NK-92 (cell line): ENCODE measurements around the gene DNAH17.

ENCODE experiments used
- DNase-seq: peaks from one replicate; lab custom pipeline; 2025; ENCODE audit not compliant: unreplicated experiment; lab: John Stamatoyannopoulos, UW

DNAH17 gene

GRCh38 chr17:78576389-78577112 is 645 bp downstream of the DNAH17 start:
- no peak for DNase-seq

GRCh38 chr17:78575899-78576298 is 1.3 kb downstream of the DNAH17 start:
- no peak for DNase-seq

- no peak for DNase-seq
Measured at GRCh38 chr17:78575340-78575739, 1.9 kb downstream of the DNAH17 start.

GRCh38 chr17:78573955-78574354 is 3.2 kb downstream of the DNAH17 start:
- DNase-seq = no peak

GRCh38 chr17:78572239-78573205 is 4.7 kb downstream of the DNAH17 start:
- no peak for DNase-seq

GRCh38 chr17:78571329-78571728 is 5.9 kb downstream of the DNAH17 start:
- DNase-seq = no peak

- DNase-seq = no peak
Measured at GRCh38 chr17:78568494-78569115, 8.6 kb downstream of the DNAH17 start.

GRCh38 chr17:78567991-78568390 is 9.2 kb downstream of the DNAH17 start:
- DNase-seq = no peak

- no peak for DNase-seq
Measured at GRCh38 chr17:78566947-78567346, 10.2 kb downstream of the DNAH17 start.

- no peak for DNase-seq
Measured at GRCh38 chr17:78563189-78564145, 13.7 kb downstream of the DNAH17 start.

GRCh38 chr17:78562734-78563133 is 14.5 kb downstream of the DNAH17 start:
- no peak for DNase-seq

- no peak for DNase-seq
Measured at GRCh38 chr17:78561166-78561565, 16.0 kb downstream of the DNAH17 start.

GRCh38 chr17:78560731-78561130 is 16.5 kb downstream of the DNAH17 start:
- no peak for DNase-seq

GRCh38 chr17:78559749-78560368 is 17.3 kb downstream of the DNAH17 start:
- DNase-seq = no peak

GRCh38 chr17:78558989-78559388 is 18.2 kb downstream of the DNAH17 start:
- DNase-seq = no peak

GRCh38 chr17:78558181-78558850 is 18.9 kb downstream of the DNAH17 start:
- no peak for DNase-seq

GRCh38 chr17:78557598-78558039 is 19.6 kb downstream of the DNAH17 start:
- DNase-seq = no peak

- DNase-seq = no peak
Measured at GRCh38 chr17:78556812-78557211, 20.4 kb downstream of the DNAH17 start.

GRCh38 chr17:78555746-78556401 is 21.3 kb downstream of the DNAH17 start:
- no peak for DNase-seq
